ENCODE data around the gene CHL1.
"Not testable (repeated sequence)": the region's sequence is repeated elsewhere in the genome, so short reads cannot be mapped to it uniquely, and the experiment has no call there.

Gene CHL1

GRCh38 chr3:339351-339750 lies 142.8 kb downstream of the CHL1 start:
- no peak for DNase-seq

- no peak for DNase-seq
These were observed 145.4 kb downstream of the CHL1 start for GRCh38 chr3:341998-342397.

- no peak for DNase-seq
These were observed 149.6 kb downstream of the CHL1 start for GRCh38 chr3:346186-346585.

GRCh38 chr3:347581-347980 lies 151.0 kb downstream of the CHL1 start:
- DNase-seq, result no peak

GRCh38 chr3:350871-351371 lies 154.4 kb downstream of the CHL1 start:
- no peak for DNase-seq

- no peak for DNase-seq
These were observed 156.0 kb downstream of the CHL1 start for GRCh38 chr3:352599-352998.

- DNase-seq, result no peak
These were observed 156.7 kb downstream of the CHL1 start for GRCh38 chr3:353191-353739.

GRCh38 chr3:354432-354831 lies 157.9 kb downstream of the CHL1 start:
- peak; percentile 12 to 43 for DNase-seq

- no peak for DNase-seq
These were observed 159.1 kb downstream of the CHL1 start for GRCh38 chr3:355622-356021.

- no peak for DNase-seq
These were observed 160.4 kb downstream of the CHL1 start for GRCh38 chr3:356952-357351.

GRCh38 chr3:359672-360071 lies 163.1 kb downstream of the CHL1 start:
- no peak for DNase-seq

- DNase-seq, result no peak
These were observed 166.2 kb downstream of the CHL1 start for GRCh38 chr3:362681-363338.

GRCh38 chr3:364287-364686 lies 167.7 kb downstream of the CHL1 start:
- no peak for DNase-seq

- no peak for DNase-seq
These were observed 168.7 kb downstream of the CHL1 start for GRCh38 chr3:365268-365667.

- DNase-seq, result not testable (repeated sequence)
These were observed 169.7 kb downstream of the CHL1 start for GRCh38 chr3:366253-366652.

- DNase-seq, result no peak
These were observed 176.7 kb downstream of the CHL1 start for GRCh38 chr3:373193-373779.

- no peak for DNase-seq
These were observed 177.9 kb downstream of the CHL1 start for GRCh38 chr3:374459-374858.

- peak in 1 of 2 experiments; percentile 17 for DNase-seq
These were observed 180.6 kb downstream of the CHL1 start for GRCh38 chr3:377158-377561.

- DNase-seq, result no peak
These were observed 184.2 kb downstream of the CHL1 start for GRCh38 chr3:380801-381200.

GRCh38 chr3:385151-385550 lies 188.6 kb downstream of the CHL1 start:
- DNase-seq, result no peak

GRCh38 chr3:394775-395174 lies 198.2 kb downstream of the CHL1 start:
- no peak for DNase-seq

- no peak for DNase-seq
These were observed 199.7 kb downstream of the CHL1 start for GRCh38 chr3:396293-396692.

- DNase-seq, result no peak
These were observed 203.1 kb downstream of the CHL1 start for GRCh38 chr3:399647-400046.

GRCh38 chr3:403826-404225 lies 207.3 kb downstream of the CHL1 start:
- DNase-seq, result no peak

- DNase-seq, result no peak
These were observed 212.4 kb downstream of the CHL1 start for GRCh38 chr3:409011-409410.
